ENCODE results near the gene CAMK2D.
"Not testable (repeated sequence)": the region's sequence is repeated elsewhere in the genome, so short reads cannot be mapped to it uniquely, and the experiment has no call there.

Gene CAMK2D

GRCh38 chr4:113733685-113734084, 27.9 kb downstream of the CAMK2D start:
- no peaks in the 10 kb centered on the region for H3K9me3 ChIP-seq (ENCODE audit: control insufficient read depth, insufficient read depth, low read length)
- no peak for DNase-seq (ENCODE audit: low read depth, low spot score)
- no peaks in the 10 kb centered on the region for H3K36me3 ChIP-seq (ENCODE audit: control insufficient read depth, insufficient read depth, low read length)
- H3K4me3 ChIP-seq (ENCODE audit: low read length): no peak overlapping the region
- H3K27ac ChIP-seq (ENCODE audit: low read length): no peak overlapping the region
- no peaks in the 10 kb centered on the region for H3K27me3 ChIP-seq (ENCODE audit: control insufficient read depth, insufficient read depth, low read length)
- no peaks in the 10 kb centered on the region for H3K4me1 ChIP-seq (ENCODE audit: control insufficient read depth, insufficient read depth, low read length)

GRCh38 chr4:113732967-113733527, 28.5 kb downstream of the CAMK2D start:
- H3K27ac ChIP-seq (ENCODE audit: low read length): no peak overlapping the region
- WGBS (ENCODE audit: insufficient coverage, insufficient read length): no CpG with 5 or more reads among the region's 1 CpG
- no peak for DNase-seq (ENCODE audit: low read depth, low spot score)
- H3K4me1 ChIP-seq (ENCODE audit: control insufficient read depth, insufficient read depth, low read length): no peaks in the 10 kb centered on the region
- H3K9me3 ChIP-seq (ENCODE audit: control insufficient read depth, insufficient read depth, low read length): no peaks in the 10 kb centered on the region
- no peaks in the 10 kb centered on the region for H3K27me3 ChIP-seq (ENCODE audit: control insufficient read depth, insufficient read depth, low read length)
- no peaks in the 10 kb centered on the region for H3K36me3 ChIP-seq (ENCODE audit: control insufficient read depth, insufficient read depth, low read length)
- H3K4me3 ChIP-seq (ENCODE audit: low read length): no peak overlapping the region

GRCh38 chr4:113730467-113731216, 30.9 kb downstream of the CAMK2D start:
- H3K9me3 ChIP-seq (ENCODE audit: control insufficient read depth, insufficient read depth, low read length): no peaks in the 10 kb centered on the region
- no peaks in the 10 kb centered on the region for H3K27me3 ChIP-seq (ENCODE audit: control insufficient read depth, insufficient read depth, low read length)
- no CpG with 5 or more reads among the region's 2 CpGs for WGBS (ENCODE audit: insufficient coverage, insufficient read length)
- H3K27ac ChIP-seq (ENCODE audit: low read length): no peak overlapping the region
- H3K36me3 ChIP-seq (ENCODE audit: control insufficient read depth, insufficient read depth, low read length): no peaks in the 10 kb centered on the region
- H3K4me3 ChIP-seq (ENCODE audit: low read length): no peak overlapping the region
- no peaks in the 10 kb centered on the region for H3K4me1 ChIP-seq (ENCODE audit: control insufficient read depth, insufficient read depth, low read length)
- DNase-seq (ENCODE audit: low read depth, low spot score): no peak

- Histone ChIP-seq H3K9me3 (ENCODE audit: control insufficient read depth, insufficient read depth, low read length) (no peaks in the 10 kb centered on the region), H3K4me3 (ENCODE audit: low read length) (no peak overlapping the region), H3K36me3 (ENCODE audit: control insufficient read depth, insufficient read depth, low read length) (no peaks in the 10 kb centered on the region), H3K27ac (ENCODE audit: low read length) (no peak overlapping the region), H3K4me1 (ENCODE audit: control insufficient read depth, insufficient read depth, low read length) (no peaks in the 10 kb centered on the region), H3K27me3 (ENCODE audit: control insufficient read depth, insufficient read depth, low read length) (no peaks in the 10 kb centered on the region)
- DNase-seq (ENCODE audit: low read depth, low spot score): no peak
- WGBS (ENCODE audit: insufficient coverage, insufficient read length): no CpG with 5 or more reads among the region's 1 CpG
Observed at GRCh38 chr4:113727802-113728201, 33.7 kb downstream of the CAMK2D start.

- Histone ChIP-seq H3K9me3 (ENCODE audit: control insufficient read depth, insufficient read depth, low read length) (no peaks in the 10 kb centered on the region), H3K27me3 (ENCODE audit: control insufficient read depth, insufficient read depth, low read length) (no peaks in the 10 kb centered on the region), H3K4me3 (ENCODE audit: low read length) (no peak overlapping the region), H3K27ac (ENCODE audit: low read length) (no peak overlapping the region), H3K4me1 (ENCODE audit: control insufficient read depth, insufficient read depth, low read length) (no peaks in the 10 kb centered on the region), H3K36me3 (ENCODE audit: control insufficient read depth, insufficient read depth, low read length) (no peaks in the 10 kb centered on the region)
- no peak for DNase-seq (ENCODE audit: low read depth, low spot score)
- no CpG with 5 or more reads among the region's 1 CpG for WGBS (ENCODE audit: insufficient coverage, insufficient read length)
Observed at GRCh38 chr4:113725963-113726362, 35.6 kb downstream of the CAMK2D start.

GRCh38 chr4:113718252-113718651, 43.3 kb downstream of the CAMK2D start:
- no peak for DNase-seq (ENCODE audit: low read depth, low spot score)
- no peak overlapping the region for H3K4me3 ChIP-seq (ENCODE audit: low read length)
- no peaks in the 10 kb centered on the region for H3K27me3 ChIP-seq (ENCODE audit: control insufficient read depth, insufficient read depth, low read length)
- no peaks in the 10 kb centered on the region for H3K36me3 ChIP-seq (ENCODE audit: control insufficient read depth, insufficient read depth, low read length)
- WGBS (ENCODE audit: insufficient coverage, insufficient read length): no CpG with 5 or more reads among the region's 1 CpG
- H3K9me3 ChIP-seq (ENCODE audit: control insufficient read depth, insufficient read depth, low read length): no peaks in the 10 kb centered on the region
- no peak overlapping the region for H3K27ac ChIP-seq (ENCODE audit: low read length)
- no peaks in the 10 kb centered on the region; the same call in 1 of the 2 replicates for H3K4me1 ChIP-seq (ENCODE audit: control insufficient read depth, insufficient read depth, low read length)

GRCh38 chr4:113711883-113712662, 49.5 kb downstream of the CAMK2D start:
- Histone ChIP-seq H3K27ac (ENCODE audit: low read length) (no peak overlapping the region), H3K36me3 (ENCODE audit: control insufficient read depth, insufficient read depth, low read length) (no peaks in the 10 kb centered on the region), H3K27me3 (ENCODE audit: control insufficient read depth, insufficient read depth, low read length) (no peaks in the 10 kb centered on the region), H3K9me3 (ENCODE audit: control insufficient read depth, insufficient read depth, low read length) (no peaks in the 10 kb centered on the region), H3K4me3 (ENCODE audit: low read length) (no peak overlapping the region), H3K4me1 (ENCODE audit: control insufficient read depth, insufficient read depth, low read length) (no peaks in the 10 kb centered on the region)
- DNase-seq (ENCODE audit: low read depth, low spot score): no peak
- WGBS (ENCODE audit: insufficient coverage, insufficient read length): no CpG with 5 or more reads among the region's 1 CpG

- Histone ChIP-seq H3K36me3 (ENCODE audit: control insufficient read depth, insufficient read depth, low read length) (no peaks in the 10 kb centered on the region), H3K4me3 (ENCODE audit: low read length) (no peak overlapping the region), H3K4me1 (ENCODE audit: control insufficient read depth, insufficient read depth, low read length) (no peaks in the 10 kb centered on the region), H3K27ac (ENCODE audit: low read length) (no peak overlapping the region), H3K27me3 (ENCODE audit: control insufficient read depth, insufficient read depth, low read length) (no peaks in the 10 kb centered on the region), H3K9me3 (ENCODE audit: control insufficient read depth, insufficient read depth, low read length) (no peaks in the 10 kb centered on the region)
- WGBS (ENCODE audit: insufficient coverage, insufficient read length): no CpG with 5 or more reads among the region's 1 CpG
- DNase-seq (ENCODE audit: low read depth, low spot score): no peak
Observed at GRCh38 chr4:113708250-113708649, 53.3 kb downstream of the CAMK2D start.

- Histone ChIP-seq H3K36me3 (ENCODE audit: control insufficient read depth, insufficient read depth, low read length) (no peaks in the 10 kb centered on the region), H3K4me1 (ENCODE audit: control insufficient read depth, insufficient read depth, low read length) (no peaks in the 10 kb centered on the region), H3K9me3 (ENCODE audit: control insufficient read depth, insufficient read depth, low read length) (no peaks in the 10 kb centered on the region), H3K27me3 (ENCODE audit: control insufficient read depth, insufficient read depth, low read length) (no peaks in the 10 kb centered on the region), H3K4me3 (ENCODE audit: low read length) (no peak overlapping the region), H3K27ac (ENCODE audit: low read length) (no peak overlapping the region)
- DNase-seq (ENCODE audit: low read depth, low spot score): no peak
- no CpG with 5 or more reads among the region's 2 CpGs for WGBS (ENCODE audit: insufficient coverage, insufficient read length)
Observed at GRCh38 chr4:113707048-113707447, 54.5 kb downstream of the CAMK2D start.

- not testable (repeated sequence) for DNase-seq (ENCODE audit: low read depth, low spot score); H3K4me3 ChIP-seq (ENCODE audit: low read length); H3K27me3 ChIP-seq (ENCODE audit: control insufficient read depth, insufficient read depth, low read length); H3K36me3 ChIP-seq (ENCODE audit: control insufficient read depth, insufficient read depth, low read length); H3K27ac ChIP-seq (ENCODE audit: low read length); H3K9me3 ChIP-seq (ENCODE audit: control insufficient read depth, insufficient read depth, low read length); H3K4me1 ChIP-seq (ENCODE audit: control insufficient read depth, insufficient read depth, low read length)
- WGBS (ENCODE audit: insufficient coverage, insufficient read length): no CpG with 5 or more reads among the region's 6 CpGs
Observed at GRCh38 chr4:113705097-113705496, 56.4 kb downstream of the CAMK2D start.

Measured in iPS DF 6.9 (cell line).